C4-2B (cell line): Measurements from ENCODE around the gene NDUFB4.

Source experiments
- CTCF ChIP-seq: fragments of 450-650 bp; conservative IDR thresholded peaks from 2 replicates; pipeline ENCODE4 v1.5.1; 2017; ENCODE audit warnings: mild to moderate bottlenecking
- ZFX ChIP-seq: fragments of 450-650 bp; IDR thresholded peaks from 2 replicates; pipeline ENCODE4 v1.6.1; 2017

DNA sequence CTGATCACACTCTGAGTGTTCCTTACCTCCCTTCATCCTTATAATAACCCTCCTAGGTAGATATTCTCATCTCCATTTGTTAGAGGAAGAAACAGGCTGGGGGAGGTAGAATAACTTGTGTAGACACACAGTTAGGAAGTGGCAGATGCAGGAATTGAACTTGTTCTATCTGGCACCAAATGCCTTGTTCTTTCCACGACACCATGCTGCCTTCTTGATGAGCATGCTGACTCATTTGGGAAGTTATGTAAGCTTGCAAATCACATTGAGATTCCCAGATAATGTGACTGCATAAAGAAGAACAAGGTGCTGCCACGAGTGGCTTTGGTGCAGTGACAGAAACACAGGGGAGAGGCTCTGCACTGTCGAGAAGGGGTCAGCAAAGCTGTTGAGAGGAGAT lies 27.5 kb upstream of the NDUFB4 start:
- TF ChIP-seq CTCF (no peak), ZFX (no peak)
